GM10248 (cell line): ENCODE results near the gene PARD3B.

Source experiments
- CTCF ChIA-PET: fragments of 300-600 bp; sonication (Branson Sonifier 250); formaldehyde crosslinking; extraction: SDS; loops from one replicate; lab custom pipeline; 2021; ENCODE audit warnings: antibody characterized with exemption; lab: Yijun Ruan, JAX
- POLR2A ChIA-PET: fragments of 350-650 bp; sonication (Branson Sonifier 250); formaldehyde crosslinking; extraction: SDS; loops from one replicate; lab custom pipeline; 2020; ENCODE audit warnings: antibody characterized with exemption; lab: Yijun Ruan, JAX
- DNase-seq: peaks from one replicate; pipeline ENCODE4 v3.0.0; 2012; ENCODE audit errors: extremely low spot score
- TF ChIP-seq, protein P1 (sequence below): IDR thresholded peaks from 2 replicates; pipeline ENCODE4 v1.5.1; 2012; ENCODE audit warnings: mild to moderate bottlenecking, low read depth; ENCODE audit errors: extremely low read depth, missing control alignments, control extremely low read depth

PARD3B gene

GRCh38 chr2:204696124-204696523 lies 150.8 kb downstream of the PARD3B start:
- TF ChIP-seq, protein P1, sequence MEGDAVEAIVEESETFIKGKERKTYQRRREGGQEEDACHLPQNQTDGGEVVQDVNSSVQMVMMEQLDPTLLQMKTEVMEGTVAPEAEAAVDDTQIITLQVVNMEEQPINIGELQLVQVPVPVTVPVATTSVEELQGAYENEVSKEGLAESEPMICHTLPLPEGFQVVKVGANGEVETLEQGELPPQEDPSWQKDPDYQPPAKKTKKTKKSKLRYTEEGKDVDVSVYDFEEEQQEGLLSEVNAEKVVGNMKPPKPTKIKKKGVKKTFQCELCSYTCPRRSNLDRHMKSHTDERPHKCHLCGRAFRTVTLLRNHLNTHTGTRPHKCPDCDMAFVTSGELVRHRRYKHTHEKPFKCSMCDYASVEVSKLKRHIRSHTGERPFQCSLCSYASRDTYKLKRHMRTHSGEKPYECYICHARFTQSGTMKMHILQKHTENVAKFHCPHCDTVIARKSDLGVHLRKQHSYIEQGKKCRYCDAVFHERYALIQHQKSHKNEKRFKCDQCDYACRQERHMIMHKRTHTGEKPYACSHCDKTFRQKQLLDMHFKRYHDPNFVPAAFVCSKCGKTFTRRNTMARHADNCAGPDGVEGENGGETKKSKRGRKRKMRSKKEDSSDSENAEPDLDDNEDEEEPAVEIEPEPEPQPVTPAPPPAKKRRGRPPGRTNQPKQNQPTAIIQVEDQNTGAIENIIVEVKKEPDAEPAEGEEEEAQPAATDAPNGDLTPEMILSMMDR, result no peak
- CTCF ChIA-PET, result interaction anchor here (1.0 kb wide), 1 partner anchor 9 kb away, joined by 3 read pairs; no protein-coding TSS in a partner anchor
- POLR2A ChIA-PET, result no interaction called here
- DNase-seq, result no peak

- TF ChIP-seq, protein P1, result no peak
- no peak for DNase-seq
- CTCF ChIA-PET, result no interaction called here
- POLR2A ChIA-PET, result no interaction called here
Observed at GRCh38 chr2:204705243-204705932, 160.1 kb downstream of the PARD3B start.

DNA sequence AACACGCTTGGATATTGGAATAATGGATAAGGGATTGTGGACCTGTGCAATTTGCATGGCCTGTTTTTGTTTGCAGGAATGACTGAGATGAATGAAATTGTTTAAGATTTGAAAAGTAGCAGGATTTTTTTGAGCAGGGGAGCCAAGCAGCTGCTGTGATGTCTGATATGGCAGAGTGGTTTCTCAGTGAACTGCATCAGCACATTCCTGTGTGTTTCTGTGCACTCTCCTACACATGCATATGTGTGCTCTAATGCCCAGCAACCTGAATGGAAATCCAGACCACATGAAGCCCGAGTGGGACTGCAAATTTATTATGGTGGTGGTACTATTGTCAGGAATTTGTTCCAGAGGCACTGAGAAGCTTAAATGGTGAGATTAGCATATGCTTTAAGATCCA lies 161.7 kb downstream of the PARD3B start:
- DNase-seq, result no peak
- TF ChIP-seq, protein P1, result no peak
- CTCF ChIA-PET, result no interaction called here
- POLR2A ChIA-PET, result no interaction called here

DNA sequence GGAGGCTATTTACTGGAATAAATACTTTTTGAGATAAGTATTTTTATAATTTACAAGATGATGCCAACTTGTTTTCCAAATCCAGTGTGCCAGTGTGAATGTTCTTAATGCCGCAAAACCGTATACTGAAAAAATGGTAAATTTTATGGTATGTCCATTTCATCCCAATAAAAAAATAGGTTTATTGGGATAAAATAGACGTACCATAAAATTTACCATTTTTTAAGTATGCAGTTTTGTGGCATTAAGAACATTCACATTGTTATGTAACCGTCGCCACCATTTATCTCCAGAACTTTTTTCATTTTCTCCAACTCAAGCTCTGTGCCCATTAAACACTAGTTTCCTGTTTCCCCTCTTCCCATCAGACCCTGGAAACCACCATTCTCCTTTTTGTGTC lies 167.9 kb downstream of the PARD3B start:
- POLR2A ChIA-PET, result no interaction called here
- CTCF ChIA-PET, result no interaction called here
- DNase-seq, result no peak
- TF ChIP-seq, protein P1, result no peak

DNA sequence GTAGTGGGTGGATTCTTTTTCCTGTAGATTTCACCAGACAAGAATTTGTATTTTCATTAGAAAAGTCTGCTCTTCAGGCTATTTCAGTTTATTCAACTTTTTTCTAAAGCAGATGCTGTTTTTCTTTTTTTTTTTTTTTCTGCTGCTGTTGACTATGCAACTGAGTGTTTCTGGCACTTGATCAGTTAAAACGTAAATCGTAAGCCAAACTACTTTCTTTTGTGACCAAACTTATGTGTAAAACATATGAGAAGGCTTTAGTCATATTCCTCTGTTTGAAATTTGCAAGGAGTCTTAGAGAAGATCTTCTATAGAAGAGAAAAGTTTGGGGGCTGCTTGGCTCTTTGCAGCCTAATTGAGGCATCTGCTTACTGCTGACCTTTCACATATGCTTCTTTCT lies 170.1 kb downstream of the PARD3B start:
- ChIA-PET CTCF (no interaction called here), POLR2A (no interaction called here)
- DNase-seq, result no peak
- TF ChIP-seq, protein P1, result no peak

DNA sequence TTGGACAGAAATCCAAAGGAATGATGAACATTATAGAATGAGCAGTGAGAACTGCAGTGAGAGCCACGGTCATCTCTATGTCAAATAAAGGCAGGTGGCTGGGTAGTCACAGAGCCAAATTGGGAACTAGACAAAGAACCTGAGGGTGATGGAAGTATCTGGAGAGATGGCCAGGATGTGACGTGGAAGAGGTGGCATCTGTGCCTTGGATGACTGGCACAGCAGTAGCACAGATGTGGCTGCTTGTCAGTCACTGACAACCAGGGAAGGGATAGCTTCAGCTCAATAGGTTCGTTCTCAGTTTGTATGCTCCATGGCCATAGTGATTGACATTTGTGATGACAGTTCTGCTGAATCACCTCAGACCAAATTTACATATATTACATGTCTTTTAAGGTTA lies 172.3 kb downstream of the PARD3B start:
- CTCF ChIA-PET, result no interaction called here
- POLR2A ChIA-PET, result no interaction called here
- TF ChIP-seq, protein P1, result no peak
- no peak for DNase-seq
